Sigmoid colon (tissue), 4 donors: ENCODE measurements around the gene MYPN.

Source experiments
- EP300 ChIP-seq, 4 donors: sonication (generic); formaldehyde crosslinking; IDR thresholded peaks; one replicate each; pipeline ENCODE4 v1.6.1; 2017; ENCODE audit warnings: antibody characterized with exemption in 4 of 4
- POLR2A ChIP-seq, 2 donors: fragments of 450-650 bp; IDR thresholded peaks; one replicate each; pipeline ENCODE4 v1.6.1; 2016; ENCODE audit warnings: antibody characterized with exemption in 2 of 2, mild to moderate bottlenecking in 2 of 2, moderate library complexity in 2 of 2
- POLR2AphosphoS5 ChIP-seq, 4 donors: sonication (generic); formaldehyde crosslinking; IDR thresholded peaks; one replicate each; pipeline ENCODE4 v1.6.1; 2017; ENCODE audit warnings: antibody characterized with exemption in 4 of 4
- TF ChIP-seq, protein P1 (sequence below), 4 experiments: fragments of 450-650 bp in 3 of 4; fragments of 200-600 bp in 1 of 4; IDR thresholded peaks; one replicate each; pipeline ENCODE4 v1.5.1; 2016 to 2019; ENCODE audit warnings: antibody characterized with exemption in 4 of 4, mild to moderate bottlenecking in 3 of 4, moderate library complexity in 2 of 4

DNA sequence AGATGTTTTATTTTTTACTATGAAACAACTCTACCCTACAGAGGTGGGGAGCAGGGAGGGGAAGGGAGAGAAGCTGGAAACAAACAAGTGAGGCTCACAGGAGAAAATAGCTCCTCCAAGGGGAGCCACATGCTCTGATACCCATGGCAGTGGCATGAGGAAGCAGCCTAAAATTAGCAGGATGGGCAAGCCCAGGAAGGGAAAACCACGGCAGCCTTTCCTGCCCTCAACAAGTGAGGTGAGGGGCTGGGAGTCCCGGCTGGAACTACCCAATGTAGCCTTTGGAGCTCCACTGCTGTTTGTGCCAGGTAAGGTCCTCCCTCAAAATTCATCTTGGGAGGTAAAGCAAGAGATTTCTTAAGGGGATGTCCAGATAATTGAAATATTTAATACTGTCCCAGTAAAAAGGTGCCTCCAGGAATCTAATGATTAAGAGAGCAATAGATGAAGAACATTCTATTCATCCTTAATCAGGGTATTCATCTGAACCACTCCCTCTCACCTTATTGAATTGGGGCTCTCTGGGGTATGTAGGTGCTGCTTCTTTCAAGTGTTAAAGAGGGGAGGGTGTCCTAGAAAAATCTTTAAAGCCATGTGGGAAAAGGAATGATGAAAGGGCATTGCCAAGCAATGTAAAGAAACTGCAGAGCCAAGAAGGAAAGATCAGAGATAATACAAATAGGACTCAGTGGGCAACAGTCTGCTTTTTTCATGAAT, 21.4 kb upstream of the MYPN start:
- TF ChIP-seq POLR2AphosphoS5 (IDR thresholded peaks at IDR 0.05) = no peak
- TF ChIP-seq, protein P1, sequence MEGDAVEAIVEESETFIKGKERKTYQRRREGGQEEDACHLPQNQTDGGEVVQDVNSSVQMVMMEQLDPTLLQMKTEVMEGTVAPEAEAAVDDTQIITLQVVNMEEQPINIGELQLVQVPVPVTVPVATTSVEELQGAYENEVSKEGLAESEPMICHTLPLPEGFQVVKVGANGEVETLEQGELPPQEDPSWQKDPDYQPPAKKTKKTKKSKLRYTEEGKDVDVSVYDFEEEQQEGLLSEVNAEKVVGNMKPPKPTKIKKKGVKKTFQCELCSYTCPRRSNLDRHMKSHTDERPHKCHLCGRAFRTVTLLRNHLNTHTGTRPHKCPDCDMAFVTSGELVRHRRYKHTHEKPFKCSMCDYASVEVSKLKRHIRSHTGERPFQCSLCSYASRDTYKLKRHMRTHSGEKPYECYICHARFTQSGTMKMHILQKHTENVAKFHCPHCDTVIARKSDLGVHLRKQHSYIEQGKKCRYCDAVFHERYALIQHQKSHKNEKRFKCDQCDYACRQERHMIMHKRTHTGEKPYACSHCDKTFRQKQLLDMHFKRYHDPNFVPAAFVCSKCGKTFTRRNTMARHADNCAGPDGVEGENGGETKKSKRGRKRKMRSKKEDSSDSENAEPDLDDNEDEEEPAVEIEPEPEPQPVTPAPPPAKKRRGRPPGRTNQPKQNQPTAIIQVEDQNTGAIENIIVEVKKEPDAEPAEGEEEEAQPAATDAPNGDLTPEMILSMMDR (IDR thresholded peaks at IDR 0.05) = no peak
- no peak for TF ChIP-seq POLR2A (IDR thresholded peaks at IDR 0.05)
- TF ChIP-seq EP300 (IDR thresholded peaks at IDR 0.05) = no peak
